NCI-H2227 (cell line): ENCODE data around the gene SPIB.
A peak's percentile ranks its signal among the peaks of the same experiment; 100 is the strongest.
"Not testable (repeated sequence)": the region's sequence is repeated elsewhere in the genome, so short reads cannot be mapped to it uniquely, and the experiment has no call there.

Source experiments
- DNase-seq: peaks from one replicate; lab custom pipeline; 2025; ENCODE audit not compliant: unreplicated experiment; lab: John Stamatoyannopoulos, UW

Gene SPIB

DNA sequence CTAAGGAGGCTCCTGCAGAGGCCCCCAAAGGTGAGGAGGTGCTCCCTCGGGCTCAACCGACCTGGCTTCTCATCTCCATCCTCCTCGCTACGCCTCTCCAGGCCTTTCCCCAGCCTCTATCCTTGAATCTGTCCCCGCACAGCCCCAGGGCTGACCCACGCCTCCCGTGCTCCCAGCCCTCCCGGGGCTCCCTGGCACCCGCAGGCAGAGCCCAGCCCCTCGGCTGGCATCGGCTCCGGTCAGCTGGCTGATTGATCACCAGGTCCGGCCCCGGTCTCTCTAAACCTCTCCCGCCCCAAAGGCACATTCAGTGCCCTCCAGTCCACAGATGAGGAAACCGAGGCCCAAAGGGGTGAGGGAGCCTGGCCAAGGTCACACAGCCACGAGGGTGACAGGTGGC is 16.5 kb downstream of the SPIB start:
- DNase-seq, result no peak

DNA sequence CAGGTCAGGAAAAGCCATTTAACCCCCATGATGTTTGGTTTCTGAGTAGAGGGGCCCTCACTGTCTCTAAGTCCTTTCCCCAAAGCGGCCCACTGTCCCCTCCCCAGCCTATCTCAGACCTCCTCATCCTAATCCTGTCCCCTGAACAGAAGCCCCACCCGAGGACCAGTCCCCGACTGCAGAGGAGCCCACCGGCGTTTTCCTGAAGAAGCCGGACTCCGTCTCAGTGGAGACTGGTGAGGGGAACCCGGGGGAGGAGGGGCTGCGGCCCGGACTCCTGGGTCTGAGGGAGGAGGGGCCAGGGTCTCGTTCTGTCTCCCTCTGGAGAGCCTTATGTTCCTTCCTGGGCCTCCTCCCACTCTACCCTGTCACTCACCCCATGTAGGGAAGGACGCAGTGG is 16.9 kb downstream of the SPIB start:
- DNase-seq, result no peak

DNA sequence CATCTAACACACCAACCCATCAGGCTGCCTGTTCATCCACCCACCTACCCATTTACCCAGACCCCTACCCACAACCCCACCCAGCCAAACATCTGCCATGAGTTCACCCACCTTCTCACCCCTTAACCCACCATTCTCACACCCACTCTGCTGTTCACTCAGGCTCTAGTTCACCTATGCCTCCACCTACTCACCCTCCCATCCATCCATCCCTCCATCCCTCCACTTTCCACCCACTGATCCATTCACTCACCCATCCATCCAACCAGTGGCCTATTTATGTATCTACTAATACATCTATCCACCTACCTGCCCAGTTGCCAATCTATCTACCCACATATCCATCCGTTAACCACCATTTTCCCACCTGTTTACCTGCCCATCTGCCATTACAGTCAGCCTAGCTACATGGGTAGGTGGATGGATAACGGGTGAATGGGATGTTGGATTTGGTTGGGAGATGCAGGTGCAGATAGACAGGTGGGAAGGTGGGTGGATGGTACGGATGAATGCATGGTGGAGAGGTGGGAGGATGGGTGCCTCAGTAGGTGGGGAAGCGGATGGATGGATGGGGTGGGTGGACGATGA is 19.2 kb downstream of the SPIB start:
- no peak for DNase-seq

DNA sequence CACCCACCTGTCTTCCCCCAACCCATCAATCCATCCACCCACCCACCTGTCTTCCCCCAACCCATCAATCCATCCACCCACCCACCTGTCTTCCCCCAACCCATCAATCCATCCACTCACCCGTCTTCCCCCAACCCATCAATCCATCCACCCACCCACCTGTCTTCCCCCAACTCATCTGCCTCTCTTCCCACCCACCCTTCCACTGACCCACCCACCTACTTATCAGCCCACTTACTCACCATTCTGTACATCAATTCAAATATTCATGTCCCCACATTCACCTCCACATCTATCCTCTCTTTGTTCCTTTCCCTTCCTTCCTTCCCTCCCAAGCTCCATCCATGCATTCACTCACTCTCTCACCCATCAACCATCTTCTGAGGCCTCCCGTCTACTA is 20.4 kb downstream of the SPIB start:
- DNase-seq, result not testable (repeated sequence)

DNA sequence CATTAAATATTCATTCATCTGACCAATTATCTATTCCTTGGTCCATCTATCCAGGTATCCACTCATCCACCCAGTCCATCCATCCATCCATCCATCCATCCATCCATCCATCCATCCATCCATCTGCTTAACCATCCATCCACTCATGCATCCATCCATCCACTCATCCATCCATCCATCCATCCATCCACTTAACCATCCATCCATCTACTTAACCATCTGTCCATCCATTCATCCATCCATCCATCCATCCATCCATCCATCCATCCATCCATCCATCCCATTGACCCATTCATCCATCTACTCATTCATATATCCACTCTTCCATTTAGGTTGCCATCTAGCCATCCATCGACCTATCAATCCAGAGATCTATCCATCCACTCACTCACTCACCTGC is 25.3 kb downstream of the SPIB start:
- no peak for DNase-seq

DNA sequence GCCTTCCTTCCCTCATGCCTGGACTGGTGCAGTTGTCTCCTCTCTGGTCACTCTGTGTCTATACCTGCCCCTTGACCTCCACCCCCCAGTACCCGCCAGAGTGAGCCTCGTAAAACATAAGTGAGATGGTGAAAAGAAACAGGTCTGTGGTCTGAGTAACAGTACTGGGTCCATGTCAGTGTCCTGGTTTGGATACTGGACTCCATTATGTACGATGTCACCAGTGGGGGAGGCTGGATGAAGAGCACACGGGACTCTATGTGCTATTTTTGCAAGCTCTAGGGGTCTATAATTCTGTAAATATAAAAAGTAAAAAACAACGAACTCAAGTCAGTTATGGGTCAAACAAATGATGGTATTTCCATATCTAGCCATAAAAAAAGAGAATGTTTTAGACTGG is 28.3 kb downstream of the SPIB start:
- no peak for DNase-seq

DNA sequence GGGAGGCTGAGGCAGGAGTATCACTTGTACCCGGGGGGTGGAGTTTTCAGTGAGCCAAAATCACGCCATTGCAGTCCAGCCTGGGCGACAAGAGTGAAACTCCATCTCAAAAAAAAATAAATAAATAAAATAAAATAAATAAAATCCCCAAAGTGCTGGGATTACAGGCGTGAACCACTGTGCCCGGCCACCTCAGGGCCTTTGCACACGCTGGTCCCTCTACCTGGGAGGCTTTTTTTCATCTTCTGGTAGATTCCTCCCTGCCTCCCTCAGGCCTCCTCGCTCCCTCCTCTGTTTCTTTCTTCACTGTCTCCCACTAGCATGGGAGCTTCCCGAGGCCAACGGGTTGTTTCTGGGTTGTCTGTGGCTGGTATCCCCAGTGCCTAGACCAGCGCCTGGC is 29.0 kb downstream of the SPIB start:
- DNase-seq, result no peak

DNA sequence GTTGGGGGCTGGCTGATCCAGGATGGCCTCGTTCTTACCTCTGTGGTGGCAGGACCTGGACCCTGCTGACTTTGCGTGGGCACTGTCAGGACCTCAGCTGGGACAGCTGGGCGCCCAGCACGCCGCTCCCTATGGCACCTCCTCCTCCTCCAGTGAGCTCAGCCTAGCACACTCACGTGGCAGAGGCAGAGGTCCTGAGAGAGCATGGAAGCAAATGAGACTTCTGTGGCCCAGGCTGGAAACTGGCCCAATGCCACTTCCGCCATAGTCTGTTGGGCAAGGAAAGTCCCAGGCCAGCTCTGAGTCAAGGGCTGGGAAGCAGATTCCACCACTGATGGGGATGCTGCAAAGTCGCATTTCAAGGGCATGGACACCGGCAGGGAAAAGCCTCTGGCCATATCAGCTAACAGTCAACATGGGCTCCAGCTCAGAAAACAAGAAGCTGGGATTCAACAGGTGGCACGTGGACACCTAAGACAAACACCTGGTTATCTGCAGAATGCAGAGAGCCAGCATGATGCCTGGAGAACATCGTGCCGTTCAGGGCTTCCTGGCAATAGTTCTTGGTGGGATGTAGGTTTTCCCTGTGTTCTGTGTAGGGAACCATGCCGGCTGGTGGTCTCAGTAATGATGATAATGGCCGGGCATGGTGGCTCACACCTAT is 30.6 kb downstream of the SPIB start:
- no peak for DNase-seq

DNA sequence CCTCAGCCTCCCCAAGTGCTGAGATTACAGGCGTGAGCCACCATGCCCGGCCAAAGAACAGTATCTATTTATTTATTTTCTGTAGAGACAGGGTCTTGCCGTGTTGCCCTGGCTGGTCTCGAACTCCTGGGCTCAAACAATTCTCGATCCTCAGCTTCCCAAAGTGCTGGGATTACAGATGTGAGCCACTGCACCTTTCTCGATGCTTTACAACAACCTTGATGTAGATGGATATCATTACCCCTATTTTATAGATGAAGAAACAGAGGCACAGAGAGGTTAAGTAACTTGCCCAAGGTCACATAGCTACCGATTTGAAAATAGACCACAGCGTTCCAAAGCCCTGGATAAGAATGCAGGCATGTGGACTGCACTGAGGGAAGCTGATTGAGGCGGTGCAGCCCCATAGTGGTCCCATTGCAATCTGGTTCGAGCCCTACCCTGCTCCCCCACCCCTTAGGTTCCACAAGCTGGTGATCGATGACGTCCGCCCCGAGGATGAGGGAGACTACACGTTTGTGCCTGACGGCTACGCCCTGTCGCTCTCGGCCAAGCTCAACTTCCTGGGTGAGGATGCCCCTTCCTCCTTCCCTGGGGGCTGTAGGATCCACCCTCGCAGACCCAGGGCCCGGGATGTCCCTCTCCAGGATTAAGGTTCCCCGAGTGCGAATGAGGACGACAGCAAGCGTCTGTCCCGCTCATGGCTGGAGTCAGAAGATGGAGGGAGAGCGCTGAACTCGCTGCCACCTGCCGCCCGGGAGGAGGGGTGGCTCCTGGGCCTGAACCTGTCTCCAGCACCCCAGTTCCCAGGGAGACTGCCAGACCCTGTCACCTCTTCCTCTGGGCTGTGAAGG is 31.9 kb downstream of the SPIB start:
- DNase-seq, result no peak

DNA sequence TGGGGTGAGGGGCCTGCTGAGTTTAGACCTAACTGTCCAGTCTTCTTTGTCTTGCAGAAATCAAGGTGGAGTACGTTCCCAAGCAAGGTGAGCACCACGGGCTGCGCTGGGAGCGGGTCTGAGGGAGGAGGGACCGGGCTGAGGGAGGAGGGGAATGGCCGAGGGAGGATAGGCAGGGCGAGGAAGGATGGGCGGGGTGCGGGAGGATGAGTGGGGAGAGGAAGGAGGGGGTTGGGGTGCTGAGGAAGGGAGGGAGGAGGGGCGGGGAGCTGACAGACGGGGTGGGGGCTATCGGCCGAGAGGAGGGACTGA is 32.4 kb downstream of the SPIB start:
- DNase-seq, result no peak

DNA sequence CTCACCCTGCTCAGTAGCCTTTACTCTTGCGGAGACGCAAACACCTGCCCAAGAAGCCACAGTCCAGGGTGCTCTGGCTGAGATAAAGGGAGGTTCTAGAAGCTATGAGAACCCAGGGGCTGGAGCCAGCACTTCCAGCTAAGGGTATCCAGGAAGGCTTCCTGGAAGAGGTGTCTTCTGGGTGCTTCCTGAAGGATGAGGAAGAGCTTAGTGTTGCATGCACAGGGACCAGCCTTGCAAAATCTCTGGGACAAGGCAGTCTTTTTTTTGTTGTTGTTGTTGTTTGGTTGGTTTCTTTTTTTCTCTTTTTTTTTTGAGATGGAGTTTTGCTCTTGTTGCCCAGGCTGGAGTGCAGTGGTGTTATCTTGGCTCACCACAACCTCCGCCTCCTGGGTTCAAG is 34.5 kb downstream of the SPIB start:
- no peak for DNase-seq

DNA sequence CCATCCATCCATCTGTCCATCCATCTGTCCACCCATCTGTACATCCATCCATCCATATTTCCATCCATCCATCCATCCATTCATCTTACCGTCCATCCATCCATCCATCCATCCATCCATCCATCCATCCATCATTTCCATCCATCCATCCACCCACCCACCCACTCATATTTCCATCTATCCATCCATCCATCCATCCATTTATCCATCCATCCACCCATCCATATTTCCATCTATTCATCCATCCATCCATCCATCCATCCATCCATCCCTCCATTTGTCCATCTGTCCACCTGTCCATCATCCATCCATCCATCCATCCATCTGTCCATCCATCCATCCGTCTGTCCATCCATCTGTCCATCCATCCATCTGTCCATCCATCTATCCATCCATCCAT is 37.3 kb downstream of the SPIB start:
- no peak for DNase-seq

DNA sequence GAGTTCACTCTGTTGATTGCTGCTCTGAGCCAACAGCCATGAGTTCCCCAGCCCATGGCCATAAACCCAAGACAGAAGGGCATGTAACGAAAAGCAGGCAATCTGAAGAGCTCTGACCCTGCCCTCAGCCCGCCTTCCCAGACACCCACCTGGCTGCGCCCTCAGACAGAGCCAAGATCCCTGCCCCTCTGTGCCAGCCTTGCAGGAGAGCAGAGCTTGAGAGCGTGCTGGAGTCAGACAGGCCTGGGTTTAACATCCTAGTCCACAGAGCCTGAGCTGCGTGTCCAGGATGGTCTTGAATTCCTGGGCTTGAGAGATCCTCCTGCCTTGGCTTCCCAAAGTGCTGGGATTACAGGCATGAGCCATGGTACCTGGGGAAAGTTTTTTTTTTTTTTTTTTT is 38.6 kb downstream of the SPIB start:
- DNase-seq, result no peak

DNA sequence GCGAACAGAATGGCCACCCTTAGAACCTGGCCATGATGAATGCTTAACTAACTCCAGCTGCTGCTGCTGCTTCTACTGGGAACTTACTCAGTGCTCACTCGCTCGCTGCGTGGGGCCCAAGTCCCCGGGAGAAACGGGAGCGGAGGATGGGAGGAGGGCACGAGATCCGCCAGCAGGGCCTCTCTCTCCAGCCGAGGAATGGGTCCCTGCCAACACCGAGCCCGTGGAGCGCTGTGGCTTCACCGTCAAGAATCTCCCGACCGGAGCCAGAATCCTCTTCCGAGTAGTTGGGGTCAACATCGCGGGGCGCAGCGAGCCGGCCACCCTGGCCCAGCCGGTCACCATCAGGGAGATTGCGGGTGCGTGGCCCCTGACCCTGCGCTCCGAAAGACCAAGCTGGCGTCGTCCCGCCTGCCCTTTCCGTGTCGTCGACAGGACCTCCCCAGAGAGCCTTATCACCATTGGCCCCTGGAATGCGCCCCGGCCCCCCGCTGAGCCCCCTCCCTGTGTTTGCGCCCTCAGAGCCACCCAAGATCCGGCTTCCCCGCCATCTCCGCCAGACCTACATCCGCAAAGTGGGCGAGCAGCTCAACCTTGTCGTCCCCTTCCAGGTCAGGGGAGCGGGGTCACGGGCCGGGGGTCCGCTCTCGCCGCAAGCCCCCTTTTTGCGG is 39.8 kb downstream of the SPIB start:
- DNase-seq, result no peak

DNA sequence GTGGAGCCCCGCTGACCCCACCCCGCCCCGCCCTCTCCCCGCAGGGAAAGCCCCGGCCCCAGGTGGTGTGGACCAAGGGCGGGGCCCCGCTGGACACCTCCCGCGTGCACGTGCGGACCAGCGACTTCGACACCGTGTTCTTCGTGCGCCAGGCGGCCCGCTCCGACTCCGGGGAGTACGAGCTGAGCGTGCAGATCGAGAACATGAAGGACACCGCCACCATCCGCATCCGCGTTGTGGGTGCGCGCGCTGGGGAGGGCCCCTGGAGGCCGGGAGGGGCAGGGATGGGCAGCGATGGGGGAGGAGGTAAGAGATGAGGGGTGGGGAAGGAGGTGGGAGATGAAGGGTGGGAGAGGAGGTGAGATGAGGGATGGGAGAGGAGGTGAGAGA is 40.3 kb downstream of the SPIB start:
- no peak for DNase-seq

DNA sequence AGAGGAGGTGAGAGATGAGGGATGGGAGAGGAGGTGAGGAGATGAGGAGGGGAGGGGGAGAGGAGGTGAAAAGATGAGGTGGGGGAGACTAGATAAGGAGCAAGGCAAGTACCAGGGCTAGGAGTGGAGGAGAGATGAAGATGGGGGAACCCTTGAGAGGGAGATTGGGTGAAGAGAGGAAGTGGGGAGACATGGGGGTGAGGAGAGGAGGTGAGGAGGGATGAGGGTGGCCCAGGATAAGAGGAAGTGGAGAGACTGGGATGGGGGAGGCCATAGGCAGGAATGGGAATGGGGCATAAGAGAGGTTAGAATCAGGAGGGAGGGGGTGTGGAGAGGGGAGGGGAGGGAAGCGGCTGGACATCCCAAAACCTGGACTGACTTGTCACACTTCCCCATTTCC is 40.9 kb downstream of the SPIB start:
- no peak for DNase-seq

DNA sequence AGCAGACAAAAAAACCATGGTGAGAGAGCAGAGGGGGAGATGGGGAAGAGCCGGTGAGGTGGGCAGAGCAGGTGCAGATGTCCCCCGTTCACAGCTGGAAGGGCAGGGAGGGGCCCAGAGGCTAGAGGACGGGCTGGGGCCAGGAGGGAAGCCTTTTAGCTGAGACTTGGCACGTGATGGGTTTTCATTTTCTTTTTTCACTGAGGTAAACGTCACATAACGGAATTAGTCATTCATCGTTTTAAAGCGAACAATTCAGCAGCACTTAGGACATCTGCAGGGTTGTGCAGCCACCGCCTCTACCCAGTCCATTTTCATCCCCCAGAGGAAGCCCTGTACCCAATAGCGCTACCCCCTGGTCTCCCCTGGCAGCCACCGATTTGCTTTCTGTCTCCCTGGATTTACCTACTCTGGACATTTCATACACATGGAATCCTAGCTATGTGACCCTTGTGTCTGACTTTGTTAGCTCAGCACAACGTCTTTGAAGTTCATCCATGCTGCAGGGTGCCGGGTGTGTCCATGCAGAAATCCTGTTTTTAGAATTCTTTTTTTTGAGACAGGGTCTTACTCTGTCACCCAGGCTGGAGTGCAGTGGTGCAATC is 41.5 kb downstream of the SPIB start:
- DNase-seq, result no peak

DNA sequence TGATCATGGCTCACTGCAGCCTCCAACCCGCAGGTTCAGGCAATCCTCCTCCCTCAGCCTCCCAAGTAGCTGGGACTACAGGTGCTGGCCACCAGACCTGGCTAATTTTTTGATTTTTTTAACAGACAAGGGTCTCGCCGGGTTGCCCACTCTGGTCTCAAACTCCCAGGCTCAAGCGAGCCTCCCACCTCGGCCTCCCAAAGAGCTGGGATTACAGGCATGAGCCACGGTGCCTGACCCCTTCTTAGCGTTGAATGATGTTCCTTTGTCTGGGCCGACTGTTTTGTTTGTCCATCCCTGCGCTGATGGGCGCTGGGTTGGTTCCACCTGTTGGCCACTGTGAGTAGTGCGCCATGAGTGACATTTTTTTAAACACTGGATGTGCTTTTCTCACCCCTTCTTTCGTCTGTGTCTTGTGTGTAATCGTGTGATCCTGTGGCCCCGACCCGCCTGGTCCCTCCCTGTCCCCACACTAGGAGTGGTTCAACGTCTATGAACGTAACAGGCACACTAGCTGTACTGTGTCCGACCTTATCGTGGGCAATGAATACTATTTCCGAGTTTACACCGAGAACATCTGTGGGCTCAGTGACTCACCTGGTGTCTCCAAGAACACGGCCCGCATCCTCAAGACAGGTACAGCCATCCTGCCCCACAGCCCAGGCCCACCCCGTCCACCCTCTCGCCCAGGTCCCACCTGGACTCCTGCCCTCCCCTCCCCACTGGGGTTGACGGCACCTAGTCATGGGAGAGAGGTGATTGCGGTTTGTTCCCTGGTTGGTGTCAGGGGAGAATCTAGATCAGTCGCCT is 42.5 kb downstream of the SPIB start:
- DNase-seq, result peak; percentile 79

DNA sequence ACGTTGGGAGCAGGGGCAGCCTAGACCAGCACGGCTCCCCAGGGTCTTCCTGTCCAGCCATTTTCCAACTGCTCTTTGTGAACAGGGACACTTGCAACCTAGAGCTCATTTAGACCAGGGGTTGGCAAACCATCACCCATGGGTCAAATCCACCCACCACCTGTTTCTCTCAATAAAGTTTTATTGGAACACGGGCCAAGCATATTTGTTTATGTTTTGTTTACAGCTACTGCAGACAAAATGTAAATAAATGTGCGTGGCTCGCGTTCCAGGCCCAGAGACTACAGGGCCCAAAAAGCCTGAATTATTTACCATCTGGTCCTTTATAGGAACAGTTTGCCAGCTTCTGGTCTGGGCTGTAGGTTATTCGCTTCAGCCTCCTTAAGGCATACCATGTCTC is 44.2 kb downstream of the SPIB start:
- no peak for DNase-seq

DNA sequence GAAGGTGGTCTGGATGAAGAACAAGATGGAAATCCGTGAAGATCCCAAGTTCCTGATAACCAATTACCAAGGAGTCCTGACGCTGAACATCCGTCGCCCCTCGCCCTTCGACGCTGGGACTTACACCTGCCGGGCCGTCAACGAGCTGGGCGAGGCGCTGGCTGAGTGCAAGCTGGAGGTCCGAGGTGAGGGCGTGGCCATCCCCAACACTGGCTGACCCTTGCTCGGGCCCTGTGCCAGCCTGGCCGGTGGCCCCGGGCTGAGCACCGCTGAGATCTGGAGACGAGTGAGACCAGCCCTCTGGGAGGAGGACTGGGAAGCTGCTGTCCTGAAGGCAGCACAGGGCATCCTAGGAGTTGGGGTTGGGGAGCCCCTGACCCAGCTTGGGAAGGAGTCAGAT is 45.6 kb downstream of the SPIB start:
- no peak for DNase-seq

DNA sequence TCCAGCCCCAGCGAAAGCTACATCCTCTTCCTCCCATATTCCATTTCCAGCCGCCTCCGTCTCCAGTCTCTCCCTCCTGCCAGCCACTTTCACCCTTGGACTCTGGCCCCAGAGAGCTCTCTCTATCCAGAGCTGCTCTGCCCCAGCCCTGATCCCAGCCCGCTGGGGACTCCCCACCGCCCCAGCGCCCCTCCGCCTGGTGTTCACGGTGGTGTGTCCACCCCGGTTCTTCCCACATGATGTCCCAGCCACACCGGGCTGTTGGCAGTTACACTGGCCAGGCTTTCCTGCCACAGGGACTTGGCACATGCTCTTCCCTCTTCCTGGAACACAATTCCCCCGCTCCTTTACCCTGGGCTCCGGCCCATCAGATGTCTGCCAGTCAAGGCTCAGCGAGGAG is 46.3 kb downstream of the SPIB start:
- no peak for DNase-seq
